ENCODE measurements around the gene RITA1.

Gene RITA1

GRCh38 chr12:113207613-113208040 lies 22.1 kb downstream of the RITA1 start:
- DNase-seq (ENCODE audit: low read depth), result no peak
- in situ Hi-C loops (cut with HindIII; ENCODE audit: low sequenced_read_pairs), result no loop called here
- TF ChIP-seq CTCF (IDR thresholded peaks at IDR 0.05; ENCODE audit: low read depth, low read length, missing control alignments), result no peak
- no peak overlapping the region for H3K4me3 ChIP-seq (ENCODE audit: low read depth, low read length)

- no peak overlapping the region for H3K4me3 ChIP-seq (ENCODE audit: low read depth, low read length)
- in situ Hi-C loops (cut with HindIII; ENCODE audit: low sequenced_read_pairs), result no loop called here
- no peak for DNase-seq (ENCODE audit: low read depth)
- no peak for TF ChIP-seq CTCF (IDR thresholded peaks at IDR 0.05; ENCODE audit: low read depth, low read length, missing control alignments)
Observed at GRCh38 chr12:113208041-113208934, 22.8 kb downstream of the RITA1 start.

GRCh38 chr12:113211160-113211559 lies 25.6 kb downstream of the RITA1 start:
- in situ Hi-C loops (cut with HindIII; ENCODE audit: low sequenced_read_pairs), result no loop called here
- DNase-seq (ENCODE audit: low read depth), result no peak
- TF ChIP-seq CTCF (IDR thresholded peaks at IDR 0.05; ENCODE audit: low read depth, low read length, missing control alignments), result no peak
- no peak overlapping the region for H3K4me3 ChIP-seq (ENCODE audit: low read depth, low read length)

GRCh38 chr12:113214895-113215400 lies 29.4 kb downstream of the RITA1 start:
- TF ChIP-seq CTCF (IDR thresholded peaks at IDR 0.05; ENCODE audit: low read depth, low read length, missing control alignments), result no peak
- in situ Hi-C loops (cut with HindIII; ENCODE audit: low sequenced_read_pairs), result no loop called here
- no peak overlapping the region for H3K4me3 ChIP-seq (ENCODE audit: low read depth, low read length)
- peak; percentile 94 for DNase-seq (ENCODE audit: low read depth)

GRCh38 chr12:113216027-113216426 lies 30.5 kb downstream of the RITA1 start:
- H3K4me3 ChIP-seq (ENCODE audit: low read depth, low read length), result no peak overlapping the region
- TF ChIP-seq CTCF (IDR thresholded peaks at IDR 0.05; ENCODE audit: low read depth, low read length, missing control alignments), result no peak
- no peak for DNase-seq (ENCODE audit: low read depth)
- in situ Hi-C loops (cut with HindIII; ENCODE audit: low sequenced_read_pairs), result no loop called here

GRCh38 chr12:113220593-113221180 lies 35.2 kb downstream of the RITA1 start:
- in situ Hi-C loops (cut with HindIII; ENCODE audit: low sequenced_read_pairs), result no loop called here
- no peak for TF ChIP-seq CTCF (IDR thresholded peaks at IDR 0.05; ENCODE audit: low read depth, low read length, missing control alignments)
- H3K4me3 ChIP-seq (ENCODE audit: low read depth, low read length), result peak overlapping the region; percentile 75
- DNase-seq (ENCODE audit: low read depth), result no peak

Data from astrocyte of the cerebellum (primary cell).